C4-2B (cell line): ENCODE results near the gene MSI2.
"Not testable (repeated sequence)": the region's sequence is repeated elsewhere in the genome, so short reads cannot be mapped to it uniquely, and the experiment has no call there.

Experiments
- ZFX ChIP-seq: fragments of 450-650 bp; IDR thresholded peaks from 2 replicates; pipeline ENCODE4 v1.6.1; 2017
- TF ChIP-seq, protein P1 (sequence below): fragments of 450-650 bp; conservative IDR thresholded peaks from 2 replicates; pipeline ENCODE4 v1.5.1; 2017; ENCODE audit warnings: mild to moderate bottlenecking

GRCh38 chr17:57300592-57300991, 44.3 kb downstream of the MSI2 start:
- TF ChIP-seq, protein P1, sequence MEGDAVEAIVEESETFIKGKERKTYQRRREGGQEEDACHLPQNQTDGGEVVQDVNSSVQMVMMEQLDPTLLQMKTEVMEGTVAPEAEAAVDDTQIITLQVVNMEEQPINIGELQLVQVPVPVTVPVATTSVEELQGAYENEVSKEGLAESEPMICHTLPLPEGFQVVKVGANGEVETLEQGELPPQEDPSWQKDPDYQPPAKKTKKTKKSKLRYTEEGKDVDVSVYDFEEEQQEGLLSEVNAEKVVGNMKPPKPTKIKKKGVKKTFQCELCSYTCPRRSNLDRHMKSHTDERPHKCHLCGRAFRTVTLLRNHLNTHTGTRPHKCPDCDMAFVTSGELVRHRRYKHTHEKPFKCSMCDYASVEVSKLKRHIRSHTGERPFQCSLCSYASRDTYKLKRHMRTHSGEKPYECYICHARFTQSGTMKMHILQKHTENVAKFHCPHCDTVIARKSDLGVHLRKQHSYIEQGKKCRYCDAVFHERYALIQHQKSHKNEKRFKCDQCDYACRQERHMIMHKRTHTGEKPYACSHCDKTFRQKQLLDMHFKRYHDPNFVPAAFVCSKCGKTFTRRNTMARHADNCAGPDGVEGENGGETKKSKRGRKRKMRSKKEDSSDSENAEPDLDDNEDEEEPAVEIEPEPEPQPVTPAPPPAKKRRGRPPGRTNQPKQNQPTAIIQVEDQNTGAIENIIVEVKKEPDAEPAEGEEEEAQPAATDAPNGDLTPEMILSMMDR: not testable (repeated sequence)
- not testable (repeated sequence) for TF ChIP-seq ZFX
